HCT116 (cell line): ENCODE data around the gene IL1RAPL1. TPM values are rescaled to one million over a fixed set of nuclear protein-coding genes. Genes with fewer than 3 reads are reported as not detected.

Experiments
- ATAC-seq: fragments of 200-7000 bp; cut with Tn5 transposase; 2 replicates; pipeline ENCODE4 v1.9.1; 2020; ENCODE audit warnings: mild to moderate bottlenecking, moderate library complexity
- BruUV-seq: library from RNA; stranded (reverse); fragments of 400-500 nt; replicated peaks from 2 replicates; lab custom pipeline; 2021; lab: Mats Ljungman, UMichigan
- CTCF ChIA-PET: fragments of 300-600 bp; sonication (Branson Sonifier 250); formaldehyde crosslinking; loops from one replicate; lab custom pipeline; 2021; ENCODE audit warnings: antibody characterized with exemption; lab: Charles Lee
- POLR2A ChIA-PET: fragments of 300-600, 350-600 bp; sonication (Branson Sonifier 250); formaldehyde crosslinking; loops from one replicate; lab custom pipeline; 2021; ENCODE audit warnings: antibody characterized with exemption; lab: Charles Lee
- RAD21 ChIA-PET, 2 experiments: fragments of 300-600 bp; sonication (Branson Sonifier 250); formaldehyde crosslinking; loops; one replicate each; lab custom pipeline; 2023; ENCODE audit warnings: low total read pairs in 2 of 2; ENCODE audit not compliant: uncharacterized antibody in 2 of 2, unreplicated experiment in 2 of 2, low non-redundant PET in 1 of 2; lab: Charles Lee
- DNase-seq: peaks from one replicate; pipeline ENCODE4 v3.0.0-alpha.2; 2010; ENCODE audit warnings: low read depth, low spot score
- H2AFZ ChIP-seq: fragments of 200-600 bp; shearing (Covaris generic), sonication (generic); 2 replicates; pipeline ENCODE4 v1.6.1; 2017; ENCODE audit warnings: low read depth, mixed run types, mixed read lengths, antibody characterized with exemption, low read length; ENCODE audit not compliant: poor library complexity, severe bottlenecking
- H3K27ac ChIP-seq: 2 replicates; pipeline ENCODE4 v1.5.1; 2012; ENCODE audit warnings: low read depth, low read length
- H3K27me3 ChIP-seq: fragments of 200-600 bp; sonication (generic); 2 replicates; pipeline ENCODE4 v1.6.1; 2016; ENCODE audit warnings: mixed run types, low read length, mixed read lengths; ENCODE audit not compliant: insufficient read depth
- H3K36me3 ChIP-seq, 2 experiments: fragments of 200-500 bp in 1 of 2; fragments of 200-600 bp in 1 of 2; sonication (Bioruptor generic) in 1 of 2; sonication (generic) in 1 of 2; 2 replicates each; pipeline versions ENCODE4 v1.5.1 to v1.6.1; 2014 to 2016; ENCODE audit warnings: low read length in 2 of 2, inconsistent platforms in 1 of 2, mixed read lengths in 1 of 2, mixed run types in 1 of 2; ENCODE audit not compliant: insufficient read depth in 2 of 2, control insufficient read depth in 1 of 2
- H3K4me1 ChIP-seq, 2 experiments: fragments of 200-600 bp in 1 of 2; sonication (generic) in 1 of 2; 2 replicates each; pipeline versions ENCODE4 v1.5.1 to v1.6.1; 2012 to 2017; ENCODE audit warnings: low read length in 2 of 2, inconsistent platforms in 1 of 2, mild to moderate bottlenecking in 1 of 2, mixed read lengths in 1 of 2, mixed run types in 1 of 2, moderate library complexity in 1 of 2; ENCODE audit not compliant: insufficient read depth in 2 of 2, control insufficient read depth in 1 of 2
- H3K4me2 ChIP-seq: fragments of 200-600 bp; sonication (generic); 2 replicates; pipeline ENCODE4 v1.6.1; 2017; ENCODE audit warnings: mixed run types, low read length, mixed read lengths
- H3K4me3 ChIP-seq, 2 experiments: fragments of 200-600 bp in 1 of 2; sonication (generic) in 1 of 2; replicated peaks in 1 of 2; 2 replicates each; pipeline ENCODE4 v1.5.1; 2011 to 2016; ENCODE audit warnings: low read length in 2 of 2, control low read depth in 1 of 2, low read depth in 1 of 2, mild to moderate bottlenecking in 1 of 2, mixed read lengths in 1 of 2, mixed run types in 1 of 2
- H3K79me2 ChIP-seq: fragments of 200-600 bp; sonication (generic); 2 replicates; pipeline ENCODE4 v1.6.1; 2017; ENCODE audit warnings: mild to moderate bottlenecking, mixed run types, low read length, moderate library complexity, mixed read lengths; ENCODE audit not compliant: insufficient read depth
- H3K9ac ChIP-seq: fragments of 200-600 bp; sonication (generic); 2 replicates; pipeline ENCODE4 v1.6.1; 2016; ENCODE audit warnings: low read length, mixed read lengths
- H3K9me2 ChIP-seq: fragments of 200-600 bp; sonication (generic), shearing (Covaris generic); 2 replicates; pipeline ENCODE4 v1.6.1; 2017; ENCODE audit warnings: mixed run types, mild to moderate bottlenecking, moderate library complexity; ENCODE audit not compliant: insufficient read depth
- H3K9me3 ChIP-seq, 2 experiments: fragments of 200-500 bp in 1 of 2; fragments of 200-600 bp in 1 of 2; sonication (Bioruptor generic) in 1 of 2; sonication (generic) in 1 of 2; 2 replicates each; pipeline ENCODE4 v1.6.1; 2014 to 2017; ENCODE audit warnings: low read length in 2 of 2, mixed read lengths in 2 of 2, inconsistent platforms in 1 of 2, low read depth in 1 of 2, mild to moderate bottlenecking in 1 of 2, mixed run types in 1 of 2, moderate library complexity in 1 of 2; ENCODE audit not compliant: control insufficient read depth in 1 of 2, insufficient read depth in 1 of 2
- H4K20me1 ChIP-seq: fragments of 200-600 bp; sonication (generic), shearing (Covaris generic); 2 replicates; pipeline ENCODE4 v1.6.1; 2017; ENCODE audit warnings: mixed run types, mild to moderate bottlenecking, moderate library complexity; ENCODE audit not compliant: insufficient read depth
- EZH2 ChIP-seq: fragments of 200-600 bp; sonication (generic); IDR thresholded peaks from 2 replicates; pipeline ENCODE4 v1.6.1; 2017; ENCODE audit warnings: antibody characterized with exemption, mixed run types
- SP1 ChIP-seq: IDR thresholded peaks from 2 replicates; pipeline ENCODE4 v1.6.1; 2012; ENCODE audit warnings: low read depth
- SRF ChIP-seq: IDR thresholded peaks from 2 replicates; pipeline ENCODE4 v1.6.1; 2012; ENCODE audit warnings: low read depth
- YY1 ChIP-seq: IDR thresholded peaks from 2 replicates; pipeline ENCODE4 v1.6.1; 2011; ENCODE audit warnings: low read length, low read depth, moderate library complexity, mild to moderate bottlenecking; ENCODE audit not compliant: insufficient replicate concordance; ENCODE audit errors: extremely low read depth
- ZNF274 ChIP-seq: fragments of 200-500 bp; sonication (Bioruptor generic); IDR thresholded peaks from 2 replicates; pipeline ENCODE4 v1.6.1; 2014; ENCODE audit warnings: mild to moderate bottlenecking, low read depth, low read length, inconsistent platforms
- intact Hi-C: fragments of 100-400 bp; cut with micrococcal nuclease; formaldehyde crosslinking; loops from 2 replicates; pipeline ENCODE4 v1.10.0; 2022
- total RNA-seq: library from RNA; stranded (reverse); gene quantifications from one replicate; pipeline ENCODE4 v1.2.1, GENCODE V29; 2021; ENCODE audit not compliant: unreplicated experiment
- TF ChIP-seq, protein P1 (sequence below), 3 experiments: fragments of 200-600 bp in 1 of 3; sonication (generic) in 1 of 3; IDR thresholded peaks in 2 of 3; conservative IDR thresholded peaks in 1 of 3; 2 replicates each; pipeline ENCODE4 v1.5.1; 2012 to 2017; ENCODE audit warnings: low read depth in 2 of 3, low read length in 2 of 3, antibody characterized with exemption in 1 of 3, borderline replicate concordance in 1 of 3, control low read depth in 1 of 3, mild to moderate bottlenecking in 1 of 3, mixed read lengths in 1 of 3, mixed run types in 1 of 3, moderate library complexity in 1 of 3; ENCODE audit not compliant: insufficient read depth in 1 of 3
- TF ChIP-seq, protein P2 (sequence below): IDR thresholded peaks from 2 replicates; pipeline ENCODE4 v1.6.1; 2012; ENCODE audit warnings: low read depth

Gene IL1RAPL1
- total RNA-seq, 1 experiment from 2014 or later: 2.8 TPM

DNA sequence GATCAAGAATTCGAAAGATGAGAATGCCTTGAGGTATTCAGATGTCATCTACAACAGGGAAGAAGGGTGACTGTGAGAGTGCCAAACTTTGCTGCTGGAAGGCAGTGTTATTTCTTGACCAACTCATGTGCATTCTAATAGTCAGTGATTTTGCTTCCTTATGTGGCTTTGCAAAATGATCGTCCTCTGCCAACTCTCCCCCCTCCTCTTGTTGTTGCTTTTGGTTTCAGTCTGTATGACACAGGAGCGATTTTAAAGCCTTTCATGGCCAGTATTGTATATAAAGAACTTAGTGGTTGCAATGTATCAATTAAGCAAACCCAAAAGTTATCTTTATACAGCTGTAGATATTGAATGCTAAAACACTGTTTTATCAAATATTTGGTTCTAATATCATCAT lies 379.1 kb downstream of the IL1RAPL1 start (continued):
- TF ChIP-seq, protein P1, sequence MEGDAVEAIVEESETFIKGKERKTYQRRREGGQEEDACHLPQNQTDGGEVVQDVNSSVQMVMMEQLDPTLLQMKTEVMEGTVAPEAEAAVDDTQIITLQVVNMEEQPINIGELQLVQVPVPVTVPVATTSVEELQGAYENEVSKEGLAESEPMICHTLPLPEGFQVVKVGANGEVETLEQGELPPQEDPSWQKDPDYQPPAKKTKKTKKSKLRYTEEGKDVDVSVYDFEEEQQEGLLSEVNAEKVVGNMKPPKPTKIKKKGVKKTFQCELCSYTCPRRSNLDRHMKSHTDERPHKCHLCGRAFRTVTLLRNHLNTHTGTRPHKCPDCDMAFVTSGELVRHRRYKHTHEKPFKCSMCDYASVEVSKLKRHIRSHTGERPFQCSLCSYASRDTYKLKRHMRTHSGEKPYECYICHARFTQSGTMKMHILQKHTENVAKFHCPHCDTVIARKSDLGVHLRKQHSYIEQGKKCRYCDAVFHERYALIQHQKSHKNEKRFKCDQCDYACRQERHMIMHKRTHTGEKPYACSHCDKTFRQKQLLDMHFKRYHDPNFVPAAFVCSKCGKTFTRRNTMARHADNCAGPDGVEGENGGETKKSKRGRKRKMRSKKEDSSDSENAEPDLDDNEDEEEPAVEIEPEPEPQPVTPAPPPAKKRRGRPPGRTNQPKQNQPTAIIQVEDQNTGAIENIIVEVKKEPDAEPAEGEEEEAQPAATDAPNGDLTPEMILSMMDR (IDR thresholded peaks at IDR 0.05 in 2 of 3, conservative IDR thresholded peaks at IDR 0.05 in 1 of 3; ENCODE audit: borderline replicate concordance in 1 of 3, insufficient read depth in 1 of 3, low read depth in 2 of 3, low read length in 2 of 3): no peak
- TF ChIP-seq YY1: no peak
- no peak for TF ChIP-seq SRF

- TF ChIP-seq, protein P2, sequence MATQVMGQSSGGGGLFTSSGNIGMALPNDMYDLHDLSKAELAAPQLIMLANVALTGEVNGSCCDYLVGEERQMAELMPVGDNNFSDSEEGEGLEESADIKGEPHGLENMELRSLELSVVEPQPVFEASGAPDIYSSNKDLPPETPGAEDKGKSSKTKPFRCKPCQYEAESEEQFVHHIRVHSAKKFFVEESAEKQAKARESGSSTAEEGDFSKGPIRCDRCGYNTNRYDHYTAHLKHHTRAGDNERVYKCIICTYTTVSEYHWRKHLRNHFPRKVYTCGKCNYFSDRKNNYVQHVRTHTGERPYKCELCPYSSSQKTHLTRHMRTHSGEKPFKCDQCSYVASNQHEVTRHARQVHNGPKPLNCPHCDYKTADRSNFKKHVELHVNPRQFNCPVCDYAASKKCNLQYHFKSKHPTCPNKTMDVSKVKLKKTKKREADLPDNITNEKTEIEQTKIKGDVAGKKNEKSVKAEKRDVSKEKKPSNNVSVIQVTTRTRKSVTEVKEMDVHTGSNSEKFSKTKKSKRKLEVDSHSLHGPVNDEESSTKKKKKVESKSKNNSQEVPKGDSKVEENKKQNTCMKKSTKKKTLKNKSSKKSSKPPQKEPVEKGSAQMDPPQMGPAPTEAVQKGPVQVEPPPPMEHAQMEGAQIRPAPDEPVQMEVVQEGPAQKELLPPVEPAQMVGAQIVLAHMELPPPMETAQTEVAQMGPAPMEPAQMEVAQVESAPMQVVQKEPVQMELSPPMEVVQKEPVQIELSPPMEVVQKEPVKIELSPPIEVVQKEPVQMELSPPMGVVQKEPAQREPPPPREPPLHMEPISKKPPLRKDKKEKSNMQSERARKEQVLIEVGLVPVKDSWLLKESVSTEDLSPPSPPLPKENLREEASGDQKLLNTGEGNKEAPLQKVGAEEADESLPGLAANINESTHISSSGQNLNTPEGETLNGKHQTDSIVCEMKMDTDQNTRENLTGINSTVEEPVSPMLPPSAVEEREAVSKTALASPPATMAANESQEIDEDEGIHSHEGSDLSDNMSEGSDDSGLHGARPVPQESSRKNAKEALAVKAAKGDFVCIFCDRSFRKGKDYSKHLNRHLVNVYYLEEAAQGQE: no peak
- TF ChIP-seq EZH2: no peak
- no peak for TF ChIP-seq ZNF274
- no peak for TF ChIP-seq SP1
- TF ChIP-seq, all 23 proteins: peak for 0
- DNase-seq (no peak), ATAC-seq (no peak)
- no peaks in the 10 kb centered on the region for H3K9me3 ChIP-seq
- H3K4me1 ChIP-seq: no peaks in the 10 kb centered on the region
- ChIA-PET CTCF (no interaction called here), RAD21 (no interaction called here), POLR2A (no interaction called here)
- H3K9me2 ChIP-seq: 0 out of 2 replicates have a peak, but pooled peaks cover 3% of the 10 kb centered on the region
- no peaks in the 10 kb centered on the region for H4K20me1 ChIP-seq
- H3K9ac ChIP-seq: no peak overlapping the region
- H3K79me2 ChIP-seq: no peaks in the 10 kb centered on the region
- no peak overlapping the region for H3K4me3 ChIP-seq
- H3K27ac ChIP-seq: no peak overlapping the region
- no peak overlapping the region for H2AFZ ChIP-seq
- H3K27me3 ChIP-seq: no peaks in the 10 kb centered on the region
- H3K36me3 ChIP-seq: no peaks in the 10 kb centered on the region
- no peak overlapping the region for H3K4me2 ChIP-seq
- BruUV-seq: no TSS peak
- intact Hi-C loops: no loop called here
Measured at GRCh38 chrX:28969126-28969525, 381.9 kb downstream of the IL1RAPL1 start.
